Activated CD4-positive, alpha-beta T cell treated with anti-CD3 and anti-CD28 coated beads for 24 hours (primary cell): ENCODE results near the gene KCNH6.

Experiments used
- DNase-seq, 2 donors: peaks; one replicate each; pipeline ENCODE4 v3.0.0-alpha.2; 2020; ENCODE audit warnings: low read depth in 2 of 2

Gene KCNH6

GRCh38 chr17:63486317-63487013 is 36.7 kb upstream of the KCNH6 start:
- DNase-seq: no peak

GRCh38 chr17:63487014-63487339 is 36.2 kb upstream of the KCNH6 start:
- no peak for DNase-seq

- no peak for DNase-seq
Measured at GRCh38 chr17:63488851-63489250, 34.3 kb upstream of the KCNH6 start.

GRCh38 chr17:63489291-63489690 is 33.9 kb upstream of the KCNH6 start:
- no peak for DNase-seq

GRCh38 chr17:63490329-63490728 is 32.8 kb upstream of the KCNH6 start:
- no peak for DNase-seq

- no peak for DNase-seq
Measured at GRCh38 chr17:63490858-63491400, 32.2 kb upstream of the KCNH6 start.

GRCh38 chr17:63491413-63491812 is 31.7 kb upstream of the KCNH6 start:
- DNase-seq: no peak

- no peak for DNase-seq
Measured at GRCh38 chr17:63491977-63492618, 31.1 kb upstream of the KCNH6 start.

GRCh38 chr17:63492940-63493339 is 30.2 kb upstream of the KCNH6 start:
- no peak for DNase-seq

- no peak for DNase-seq
Measured at GRCh38 chr17:63493411-63493810, 29.7 kb upstream of the KCNH6 start.

- DNase-seq: no peak
Measured at GRCh38 chr17:63494300-63494928, 28.7 kb upstream of the KCNH6 start.

- no peak for DNase-seq
Measured at GRCh38 chr17:63495491-63495890, 27.7 kb upstream of the KCNH6 start.

GRCh38 chr17:63496177-63496576 is 27.0 kb upstream of the KCNH6 start:
- DNase-seq: no peak

GRCh38 chr17:63496663-63497400 is 26.3 kb upstream of the KCNH6 start:
- DNase-seq: no peak

GRCh38 chr17:63497708-63498483 is 25.3 kb upstream of the KCNH6 start:
- no peak for DNase-seq

- no peak for DNase-seq
Measured at GRCh38 chr17:63498626-63499195, 24.4 kb upstream of the KCNH6 start.

- DNase-seq: no peak
Measured at GRCh38 chr17:63500543-63501390, 22.4 kb upstream of the KCNH6 start.

- no peak for DNase-seq
Measured at GRCh38 chr17:63503341-63503705, 19.8 kb upstream of the KCNH6 start.

- no peak for DNase-seq
Measured at GRCh38 chr17:63504261-63504660, 18.9 kb upstream of the KCNH6 start.

GRCh38 chr17:63505341-63505740 is 17.8 kb upstream of the KCNH6 start:
- DNase-seq: no peak
